Gastrocnemius medialis (tissue), 4 donors: ENCODE measurements around the gene TPM3. TPM values are rescaled to one million over a fixed set of nuclear protein-coding genes. Genes with fewer than 3 reads are reported as not detected.

Experiments used
- ATAC-seq, 2 donors: fragments of 150-250 bp; one replicate each; pipeline ENCODE4 v1.9.1; 2016
- DNase-seq, 2 donors: peaks; one replicate each; pipeline ENCODE4 v3.0.0-alpha.2; 2019
- H3K27ac ChIP-seq, 4 donors: fragments of 200-600 bp; sonication (generic); 1 replicate in 1 of 4; 2 replicates in 3 of 4; pipeline ENCODE4 v1.5.1; 2016 to 2018; ENCODE audit warnings: mild to moderate bottlenecking in 2 of 4, moderate library complexity in 1 of 4
- H3K27me3 ChIP-seq, 3 donors: fragments of 200-600 bp; sonication (generic) in 2 of 3; 1 replicate in 1 of 3; 2 replicates in 2 of 3; pipeline versions ENCODE4 v1.5.1 to v1.6.0; 2016 to 2019; ENCODE audit warnings: mild to moderate bottlenecking in 1 of 3, moderate library complexity in 1 of 3
- H3K36me3 ChIP-seq, 2 donors: fragments of 200-600 bp; sonication (generic) in 1 of 2; one replicate each; pipeline ENCODE4 v1.5.1; 2017 to 2018
- H3K4me1 ChIP-seq, 2 donors: fragments of 200-600 bp; sonication (generic) in 1 of 2; one replicate each; pipeline ENCODE4 v1.5.1; 2016 to 2017; ENCODE audit warnings: mild to moderate bottlenecking in 2 of 2
- H3K4me3 ChIP-seq, 4 donors: fragments of 200-600 bp; sonication (generic) in 3 of 4; 1 replicate in 1 of 4; 2 replicates in 3 of 4; pipeline ENCODE4 v1.5.1; 2016 to 2019; ENCODE audit warnings: mild to moderate bottlenecking in 2 of 4
- H3K9me3 ChIP-seq, 3 donors: fragments of 200-600 bp; sonication (generic) in 2 of 3; 1 replicate in 1 of 3; 2 replicates in 2 of 3; pipeline ENCODE4 v1.5.1; 2016 to 2019
- CTCF ChIP-seq, 5 experiments: fragments of 450-650 bp in 3 of 5; fragments of 200-600 bp in 2 of 5; sonication (generic) in 2 of 5; IDR thresholded peaks in 4 of 5; conservative IDR thresholded peaks in 1 of 5; 1 replicate in 4 of 5; 2 replicates in 1 of 5; pipeline ENCODE4 v1.5.1; 2016 to 2019; ENCODE audit warnings: antibody characterized with exemption in 5 of 5, mild to moderate bottlenecking in 3 of 5, moderate library complexity in 3 of 5
- POLR2A ChIP-seq, 2 donors: fragments of 450-650 bp; IDR thresholded peaks; one replicate each; pipeline ENCODE4 v1.6.1; 2017; ENCODE audit warnings: antibody characterized with exemption in 2 of 2, mild to moderate bottlenecking in 2 of 2, moderate library complexity in 2 of 2
- in situ Hi-C, 4 donors: fragments of 200-750 bp; cut with MboI; loops; one replicate each; pipeline versions ENCODE4 v1.15.0 to v1.8.0; 2017; ENCODE audit warnings: low sequenced_read_pairs in 4 of 4
- intact Hi-C: fragments of 100-400 bp; cut with DNase I; formaldehyde crosslinking; loops from one replicate; pipeline ENCODE4 v1.15.1; 2023; ENCODE audit warnings: low total_unique reads
- total RNA-seq, 4 donors: library from RNA; depleted of rRNA; stranded (reverse); fragments of >200 nt; gene quantifications; one replicate each; pipeline versions ENCODE4 v1.1.0 to v1.2.3, GENCODE V29; 2016

Gene TPM3
- total RNA-seq, 4 donors from 2014 or later = 1,776 to 3,699 (median 2,786) TPM

DNA sequence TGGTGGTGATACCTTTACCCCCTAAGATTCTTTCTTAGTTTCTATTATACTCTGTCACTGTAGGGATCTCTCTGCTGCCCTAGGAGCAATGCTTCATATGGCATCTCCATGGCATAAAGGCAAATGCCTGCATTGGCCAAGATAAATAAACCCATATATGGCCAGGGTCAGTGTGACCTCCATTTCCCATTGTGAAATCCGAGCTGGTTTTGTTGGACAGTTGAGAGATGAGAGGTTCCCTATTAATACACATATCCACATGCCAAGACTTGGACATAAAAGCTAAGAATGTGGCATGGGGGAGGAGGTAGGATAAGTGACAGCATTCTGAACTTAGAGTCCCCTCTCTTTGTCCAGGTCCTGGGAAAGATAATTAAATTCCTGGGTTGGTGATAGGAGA lies 1.4 kb downstream of the TPM3 start:
- H3K36me3 ChIP-seq = no peaks in the 10 kb centered on the region
- in situ Hi-C loops (loop anchor here in 2 of 4 donors (10.0 kb wide), 1 partner anchor 84 kb away; the partner anchor contains the start of gene HAX1 (in 2 of the 2)), intact Hi-C loops (loop anchor here (5.0 to 10.0 kb wide), 2 partner anchors 227 to 364 kb away; partner anchors contain the start of gene UBE2Q1)
- peak; percentile 60 to 80 for ATAC-seq
- peaks cover 18 to 32% of the 10 kb centered on the region in 2 donors for H3K4me1 ChIP-seq
- peak overlapping the region; percentile 86 to 93 (median 90) for H3K27ac ChIP-seq
- H3K27me3 ChIP-seq = no peaks in the 10 kb centered on the region
- TF ChIP-seq CTCF (IDR thresholded peaks at IDR 0.05 in 4 of 5, conservative IDR thresholded peaks at IDR 0.05 in 1 of 5) (no peak), POLR2A (IDR thresholded peaks at IDR 0.05) (peak; percentile 19 to 67)
- peak; percentile 64 to 83 for DNase-seq
- H3K4me3 ChIP-seq = peak overlapping the region; percentile 46 to 62 (median 58)
- no peaks in the 10 kb centered on the region for H3K9me3 ChIP-seq

DNA sequence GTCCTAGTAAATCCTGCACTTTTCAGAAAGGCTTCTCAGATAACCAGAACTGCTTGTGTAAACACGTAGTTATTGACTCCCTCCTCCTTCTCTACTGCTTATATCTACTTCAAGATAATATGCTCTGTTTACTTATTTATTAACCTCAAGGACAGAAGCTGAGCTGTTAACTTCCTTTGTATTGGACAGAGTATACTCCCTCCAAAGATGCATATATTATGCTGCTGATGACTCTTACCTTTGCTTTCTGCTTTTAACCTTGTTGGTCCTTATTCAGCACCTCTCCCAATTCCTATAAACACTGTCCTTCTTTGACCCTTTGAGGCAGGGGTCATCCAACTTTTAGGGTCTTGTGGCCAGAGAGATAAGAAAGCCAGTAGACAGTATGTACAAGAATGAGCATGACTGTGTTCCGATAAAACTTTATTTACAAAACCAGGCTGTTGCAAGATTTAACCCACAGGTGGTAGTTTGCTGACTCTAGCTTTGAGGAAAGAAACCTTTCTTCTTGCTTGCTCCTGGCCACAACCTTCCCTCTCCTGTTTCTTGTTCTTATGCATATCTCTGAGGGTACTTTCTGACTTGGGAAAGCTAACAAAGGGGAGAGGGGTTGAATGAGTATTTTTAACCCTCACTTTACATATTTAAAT lies 4.9 kb downstream of the TPM3 start:
- peaks cover 23 to 26% of the 10 kb centered on the region in 2 donors for H3K4me1 ChIP-seq
- H3K27ac ChIP-seq = peak overlapping the region; percentile 86 to 93 (median 90)
- H3K36me3 ChIP-seq = no peaks in the 10 kb centered on the region
- TF ChIP-seq CTCF (IDR thresholded peaks at IDR 0.05 in 4 of 5, conservative IDR thresholded peaks at IDR 0.05 in 1 of 5) (no peak), POLR2A (IDR thresholded peaks at IDR 0.05) (no peak)
- no peaks in the 10 kb centered on the region for H3K9me3 ChIP-seq
- ATAC-seq (no peak), DNase-seq (no peak)
- H3K4me3 ChIP-seq = no peak overlapping the region
- no peaks in the 10 kb centered on the region for H3K27me3 ChIP-seq
- in situ Hi-C loops (loop anchor here in 1 of 4 donors (10.0 kb wide), 1 partner anchor 88 kb away; the partner anchor contains the start of gene HAX1), intact Hi-C loops (loop anchor here (10.0 kb wide), 1 partner anchor 192 kb away; the partner anchor contains the start of gene RPS27)

DNA sequence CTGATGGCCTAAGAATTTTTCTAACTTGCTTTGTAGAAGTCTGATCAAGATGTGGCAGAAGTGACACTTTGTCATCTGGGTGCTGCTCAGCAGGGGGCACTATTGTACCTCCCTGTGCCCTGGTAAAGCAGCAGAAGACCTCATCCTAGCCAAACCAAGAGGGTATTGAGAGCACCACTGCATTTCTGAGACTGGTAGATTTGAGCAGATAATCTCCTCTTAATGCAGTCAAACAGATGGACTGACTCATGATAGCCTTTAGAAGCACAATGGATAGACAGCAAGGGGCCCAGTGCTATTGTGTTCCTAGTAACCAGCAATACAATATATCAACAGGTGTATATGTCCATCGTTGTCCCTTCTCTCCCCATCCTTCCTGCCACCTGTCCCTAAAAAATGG lies 5.7 kb downstream of the TPM3 start:
- intact Hi-C loops (loop anchor here (10.0 kb wide), 1 partner anchor 191 kb away; the partner anchor contains the start of gene RPS27), in situ Hi-C loops (loop anchor here in 1 of 4 donors (10.0 kb wide), 1 partner anchor 89 kb away; the partner anchor contains the start of gene HAX1)
- no peaks in the 10 kb centered on the region for H3K9me3 ChIP-seq
- no peak for TF ChIP-seq POLR2A (IDR thresholded peaks at IDR 0.05)
- TF ChIP-seq CTCF (IDR thresholded peaks at IDR 0.05 in 4 of 5, conservative IDR thresholded peaks at IDR 0.05 in 1 of 5) = peak; percentile 30 to 71 (median 59)
- ATAC-seq (no peak), DNase-seq (peak in 1 of 2 donors; percentile 62)
- no peaks in the 10 kb centered on the region for H3K27me3 ChIP-seq
- H3K4me3 ChIP-seq = no peak overlapping the region
- H3K27ac ChIP-seq = peak overlapping the region; percentile 86 to 93 (median 90)
- peaks cover 31 to 34% of the 10 kb centered on the region in 2 donors for H3K4me1 ChIP-seq
- no peaks in the 10 kb centered on the region for H3K36me3 ChIP-seq

- peak overlapping the region; percentile 69 to 89 (median 82) for H3K4me3 ChIP-seq
- peak; percentile 73 to 83 for ATAC-seq
- in situ Hi-C loops (loop anchor here in 1 of 4 donors (10.0 kb wide), 1 partner anchor 92 kb away; the partner anchor contains the start of gene HAX1), intact Hi-C loops (loop anchor here (1.0 to 10.0 kb wide), 3 partner anchors 37 to 188 kb away; partner anchors contain the start of genes HAX1, RPS27 and UBAP2L)
- peak overlapping the region; percentile 86 to 93 (median 90) for H3K27ac ChIP-seq
- H3K9me3 ChIP-seq = no peaks in the 10 kb centered on the region
- peak; percentile 88 to 92 for DNase-seq
- H3K4me1 ChIP-seq = peaks cover 60 to 61% of the 10 kb centered on the region in 2 donors
- H3K36me3 ChIP-seq = peaks cover 0 to 15% of the 10 kb centered on the region in 2 donors
- no peaks in the 10 kb centered on the region for H3K27me3 ChIP-seq
- TF ChIP-seq POLR2A (IDR thresholded peaks at IDR 0.05) (peak; percentile 94 to 96), CTCF (IDR thresholded peaks at IDR 0.05 in 4 of 5, conservative IDR thresholded peaks at IDR 0.05 in 1 of 5) (peak in 1 of 5 experiments; percentile 35)
These were observed 8.6 kb downstream of the TPM3 start for GRCh38 chr1:154183046-154183915.
